ENCODE results near the gene BEND4.

Gene BEND4

GRCh38 chr4:42104521-42104920, 47.9 kb downstream of the BEND4 start:
- no peak for DNase-seq (ENCODE audit: low read depth in 2 of 2)

- no peak for DNase-seq (ENCODE audit: low read depth in 2 of 2)
Measured at GRCh38 chr4:42101446-42101975, 50.9 kb downstream of the BEND4 start.

- no peak for DNase-seq (ENCODE audit: low read depth in 2 of 2)
Measured at GRCh38 chr4:42088386-42088785, 64.1 kb downstream of the BEND4 start.

- DNase-seq (ENCODE audit: low read depth in 2 of 2): no peak
Measured at GRCh38 chr4:42083816-42084215, 68.6 kb downstream of the BEND4 start.

- DNase-seq (ENCODE audit: low read depth in 2 of 2): no peak
Measured at GRCh38 chr4:42080306-42080705, 72.1 kb downstream of the BEND4 start.

- no peak for DNase-seq (ENCODE audit: low read depth in 2 of 2)
Measured at GRCh38 chr4:42078184-42078801, 74.2 kb downstream of the BEND4 start.

GRCh38 chr4:42074294-42074693, 78.2 kb downstream of the BEND4 start:
- DNase-seq (ENCODE audit: low read depth in 2 of 2): no peak

- DNase-seq (ENCODE audit: low read depth in 2 of 2): no peak
Measured at GRCh38 chr4:42070463-42070862, 82.0 kb downstream of the BEND4 start.

- DNase-seq (ENCODE audit: low read depth in 2 of 2): no peak
Measured at GRCh38 chr4:42067264-42067663, 85.2 kb downstream of the BEND4 start.

GRCh38 chr4:42066402-42066801, 86.1 kb downstream of the BEND4 start:
- no peak for DNase-seq (ENCODE audit: low read depth in 2 of 2)
